K562 (cell line): Measurements from ENCODE around the gene CCT8L2. TPM values are rescaled to one million over a fixed set of nuclear protein-coding genes. Genes with fewer than 3 reads are reported as not detected.
"Not testable (repeated sequence)": the region's sequence is repeated elsewhere in the genome, so short reads cannot be mapped to it uniquely, and the experiment has no call there.

Experiments used
- ATAC-seq: fragments of 200-7000 bp; cut with Tn5 transposase; 3 replicates; pipeline ENCODE4 v1.9.1; 2020; ENCODE audit warnings: moderate library complexity
- BruUV-seq: library from RNA; stranded (reverse); fragments of 400-500 nt; replicated peaks from 2 replicates; lab custom pipeline; 2021; lab: Mats Ljungman, UMichigan
- CTCF ChIA-PET: fragments of 300-600 bp; formaldehyde crosslinking; extraction: SDS; loops from one replicate; lab custom pipeline; 2021; ENCODE audit warnings: low intra/inter-chr PET ratio; lab: Yijun Ruan, JAX
- POLR2A ChIA-PET: fragments of 300-600, 350-650 bp; sonication (Branson Sonifier 250); formaldehyde crosslinking; extraction: SDS; loops from one replicate; lab custom pipeline; 2021; ENCODE audit warnings: antibody characterized with exemption, inconsistent platforms; lab: Yijun Ruan, JAX
- DNase-seq, 4 experiments: peaks; one replicate each; pipeline versions ENCODE4 v3.0.0 to v3.0.0-alpha.2; 2011 to 2018; ENCODE audit warnings: low spot score in 3 of 4, mixed read lengths in 3 of 4; ENCODE audit errors: extremely low read depth in 1 of 4
- FAIRE-seq: peaks from 2 replicates; lab custom pipeline; 2011; peaks lifted over from hg19 to GRCh38; lab: Jason Lieb, UNC
- H2AFZ ChIP-seq: 2 replicates; pipeline ENCODE4 v1.6.0; 2011; ENCODE audit warnings: low read depth, low read length, control low read depth, inconsistent platforms
- H3K27ac ChIP-seq: fragments of 200-600 bp; 3 replicates; pipeline ENCODE4 v1.8.0; 2011; ENCODE audit warnings: low read depth, mild to moderate bottlenecking, control low read depth, inconsistent platforms, low read length, moderate library complexity, mixed read lengths; ENCODE audit errors: extremely low read depth
- H3K27me3 ChIP-seq, 2 experiments: fragments of 300-600 bp in 1 of 2; 2 replicates in 1 of 2; 3 replicates in 1 of 2; pipeline versions ENCODE4 v1.6.0 to v1.8.0; 2011; ENCODE audit warnings: inconsistent platforms in 2 of 2, low read length in 2 of 2, mild to moderate bottlenecking in 1 of 2, mixed read lengths in 1 of 2, moderate library complexity in 1 of 2; ENCODE audit not compliant: control insufficient read depth in 2 of 2, insufficient read depth in 2 of 2
- H3K36me3 ChIP-seq: fragments of 300-600 bp; 3 replicates; pipeline ENCODE4 v1.8.0; 2011; ENCODE audit warnings: mild to moderate bottlenecking, low read length, inconsistent platforms; ENCODE audit not compliant: control insufficient read depth, insufficient read depth
- H3K4me1 ChIP-seq, 2 experiments: fragments of 200-600 bp in 1 of 2; replicated peaks in 1 of 2; 2 replicates in 1 of 2; 3 replicates in 1 of 2; pipeline versions ENCODE4 v1.5.1 to v1.8.0; 2011; ENCODE audit warnings: inconsistent platforms in 2 of 2, low read length in 2 of 2, mild to moderate bottlenecking in 1 of 2, mixed read lengths in 1 of 2, moderate library complexity in 1 of 2; ENCODE audit not compliant: control insufficient read depth in 2 of 2, insufficient read depth in 2 of 2
- H3K4me2 ChIP-seq: 2 replicates; pipeline ENCODE4 v1.6.1; 2011; ENCODE audit warnings: low read length, control low read depth, inconsistent platforms, mixed read lengths; ENCODE audit not compliant: insufficient read depth
- H3K4me3 ChIP-seq: fragments of 200-600 bp; sonication (generic), shearing (Covaris generic); 2 replicates; pipeline ENCODE4 v1.5.1; 2016; ENCODE audit warnings: control low read depth, inconsistent platforms
- H3K79me2 ChIP-seq: fragments of 200-600 bp; 3 replicates; pipeline ENCODE4 v1.8.0; 2011; ENCODE audit warnings: low read length, inconsistent platforms; ENCODE audit not compliant: control insufficient read depth, insufficient read depth
- H3K9ac ChIP-seq, 2 experiments: 2 replicates each; pipeline versions ENCODE4 v1.6.0 to v1.6.1; 2011; ENCODE audit warnings: low read depth in 2 of 2, low read length in 2 of 2, control low read depth in 1 of 2, inconsistent platforms in 1 of 2, mild to moderate bottlenecking in 1 of 2, mixed read lengths in 1 of 2; ENCODE audit not compliant: insufficient read depth in 1 of 2
- H3K9me1 ChIP-seq: one replicate; pipeline ENCODE4 v1.6.0; 2011; ENCODE audit warnings: inconsistent platforms, mild to moderate bottlenecking, low read length, moderate library complexity; ENCODE audit not compliant: control insufficient read depth, insufficient read depth
- H3K9me3 ChIP-seq: replicated peaks from 2 replicates; pipeline ENCODE4 v1.5.1; 2011; ENCODE audit warnings: low read depth, low read length, inconsistent platforms; ENCODE audit not compliant: control insufficient read depth, insufficient read depth
- H4K20me1 ChIP-seq: replicated peaks from 2 replicates; pipeline ENCODE4 v1.6.1; 2011; ENCODE audit warnings: low read length, inconsistent platforms, mixed read lengths; ENCODE audit not compliant: control insufficient read depth, insufficient read depth
- C11orf30 ChIP-seq: fragments of 450-650 bp; IDR thresholded peaks from 2 replicates; pipeline ENCODE4 v1.6.1; 2016; ENCODE audit warnings: low read depth, mild to moderate bottlenecking
- CEBPB ChIP-seq: fragments of 450-650 bp; IDR thresholded peaks from 2 replicates; pipeline ENCODE4 v1.6.1; 2016; ENCODE audit warnings: missing genetic modification characterization, missing compliant biosample characterization
- CTBP1 ChIP-seq: fragments of 450-650 bp; IDR thresholded peaks from 2 replicates; pipeline ENCODE4 v1.6.1; 2016; ENCODE audit warnings: borderline replicate concordance
- FOSL1 ChIP-seq: fragments of 200-800 bp; sonication (Bioruptor generic); conservative IDR thresholded peaks from 2 replicates; pipeline ENCODE4 v1.6.1; 2016; ENCODE audit warnings: missing genetic modification characterization, missing compliant biosample characterization
- JUND ChIP-seq, 2 experiments: IDR thresholded peaks; 2 replicates in 1 of 2; 3 replicates in 1 of 2; pipeline ENCODE4 v1.6.1; 2011; ENCODE audit warnings: borderline replicate concordance in 2 of 2, low read depth in 2 of 2, low read length in 2 of 2, improper control_type of control experiment in 1 of 2, missing biosample characterization in 1 of 2, missing genetic modification characterization in 1 of 2, missing genetic modification reagents in 1 of 2
- KLF16 ChIP-seq: IDR thresholded peaks from 2 replicates; pipeline ENCODE4 v1.6.1; 2016; ENCODE audit warnings: antibody characterized with exemption
- MAFF ChIP-seq: IDR thresholded peaks from 2 replicates; pipeline ENCODE4 v1.6.1; 2012; ENCODE audit warnings: low read length, improper control_type of control experiment
- MAFG ChIP-seq: fragments of 450-650 bp; conservative IDR thresholded peaks from 2 replicates; pipeline ENCODE4 v1.6.1; 2016; ENCODE audit warnings: missing genetic modification characterization, missing compliant biosample characterization
- MAFK ChIP-seq: IDR thresholded peaks from 2 replicates; pipeline ENCODE4 v1.6.1; 2011; ENCODE audit warnings: low read length, improper control_type of control experiment
- NFE2 ChIP-seq: IDR thresholded peaks from 2 replicates; pipeline ENCODE4 v1.6.1; 2014; ENCODE audit warnings: antibody characterized with exemption, low read depth
- NFE2L1 ChIP-seq: fragments of 450-650 bp; IDR thresholded peaks from 2 replicates; pipeline ENCODE4 v1.6.1; 2016; ENCODE audit warnings: missing genetic modification characterization, low read depth, mild to moderate bottlenecking, missing compliant biosample characterization, moderate library complexity, borderline replicate concordance
- NRF1 ChIP-seq, 2 experiments: fragments of 450-650 bp; IDR thresholded peaks in 1 of 2; conservative IDR thresholded peaks in 1 of 2; 2 replicates each; pipeline ENCODE4 v1.6.1; 2014; ENCODE audit warnings: mild to moderate bottlenecking in 2 of 2
- SMARCA4 ChIP-seq: fragments of 450-650 bp; IDR thresholded peaks from 2 replicates; pipeline ENCODE4 v1.6.1; 2016
- TRIM24 ChIP-seq, 2 experiments: fragments of 450-650 bp; IDR thresholded peaks; 2 replicates each; pipeline ENCODE4 v1.6.1; 2016
- ZNF316 ChIP-seq: fragments of 450-650 bp; IDR thresholded peaks from 2 replicates; pipeline ENCODE4 v1.6.1; 2016
- WGBS: fragments of 100-300 bp; shearing (Covaris generic); methylation state at CpG from one replicate; pipeline ENCODE4 v1.1.6; 2016; ENCODE audit warnings: low coverage, mixed read lengths; ENCODE audit not compliant: insufficient coverage; ENCODE audit errors: missing lambda C conversion rate; 5-methylcytosine and 5-hydroxymethylcytosine counted together
- in situ Hi-C: fragments of 300-500 bp; cut with MboI; formaldehyde crosslinking; loops from 4 replicates; pipeline ENCODE4 v1.15.0; 2018; ENCODE audit warnings: inconsistent platforms, mixed read lengths
- intact Hi-C: fragments of 100-400 bp; cut with micrococcal nuclease; formaldehyde crosslinking; loops from 2 replicates; pipeline ENCODE4 v1.14.2; 2022
- polyA plus RNA-seq, 8 experiments: library from polyadenylated mRNA; depleted of rRNA in 4 of 8; stranded (reverse) in 5 of 8; unstranded in 3 of 8; fragments of >200 nt; fragmentation: Nextera tagmentation in 2 of 8; fragmentation: Illumina TruSeq in 1 of 8; extraction: Ambion mirVana in 2 of 8; extraction: Trizol in 1 of 8; gene quantifications; 2 replicates each; pipeline versions ENCODE4 v1.2.1 to v1.2.3, GENCODE V29; 2011 to 2014; ENCODE audit warnings: inconsistent platforms in 1 of 8, missing spikeins in 1 of 8
- total RNA-seq, 7 experiments: library from RNA; depleted of rRNA in 6 of 7; stranded (reverse); fragments of >200 nt in 6 of 7; fragmentation: Illumina TruSeq in 2 of 7; extraction: Trizol in 2 of 7; gene quantifications; 2 replicates each; pipeline versions ENCODE4 v1.2.1 to v1.2.3, GENCODE V29; 2011 to 2021; ENCODE audit warnings: low replicate concordance in 1 of 7
- TF ChIP-seq, protein P1 (sequence below), 2 experiments: fragments of 450-650 bp in 1 of 2; sonication (generic) in 1 of 2; formaldehyde crosslinking in 1 of 2; IDR thresholded peaks in 1 of 2; conservative IDR thresholded peaks in 1 of 2; 2 replicates each; pipeline versions ENCODE4 v1.6.1 to v1.8.1; 2016 to 2023; ENCODE audit warnings: mild to moderate bottlenecking in 2 of 2, moderate library complexity in 2 of 2, inconsistent platforms in 1 of 2, missing genetic modification reagents in 1 of 2

Gene CCT8L2
- total and polyA plus RNA-seq, 9 of the 15 experiments (the other 6 are each of a cell fraction or from before 2014, with no cell fraction given): 0.13 TPM; not detected in 8

DNA sequence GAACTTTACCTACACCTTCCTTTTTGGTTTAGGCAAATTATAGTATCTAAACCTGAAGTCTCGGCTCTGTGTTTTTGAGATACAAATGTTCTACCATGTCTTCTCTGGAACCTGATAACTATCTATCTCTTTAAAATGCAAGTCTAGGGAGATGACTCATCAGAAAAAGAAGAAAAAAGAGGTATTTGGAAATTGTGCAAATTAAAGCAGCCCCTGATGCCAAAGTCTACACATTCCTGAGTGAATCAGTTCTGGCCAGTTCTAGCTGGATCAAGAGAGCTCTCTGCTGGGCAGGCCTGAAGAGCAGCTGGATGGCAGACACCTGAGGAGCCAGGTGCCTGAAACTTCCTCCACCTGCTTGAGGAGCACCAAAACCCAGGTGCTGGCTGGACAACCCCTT lies 49.3 kb downstream of the CCT8L2 start:
- H3K4me3 ChIP-seq, H3K27me3 ChIP-seq, ATAC-seq, BruUV-seq, H3K9me1 ChIP-seq, H3K9ac ChIP-seq, H3K4me2 ChIP-seq, CTCF ChIA-PET, H2AFZ ChIP-seq, DNase-seq, POLR2A ChIA-PET, H3K9me3 ChIP-seq, H3K4me1 ChIP-seq, FAIRE-seq, intact Hi-C loops, in situ Hi-C loops, H4K20me1 ChIP-seq, H3K79me2 ChIP-seq, H3K36me3 ChIP-seq, H3K27ac ChIP-seq: not testable (repeated sequence)
- 0% methylated on average over 1 of the region's 1 CpG for WGBS
- TF ChIP-seq C11orf30: peak; percentile 89
- 0 out of 2 replicates have a peak, but pooled peaks have one; percentile 27 for TF ChIP-seq FOSL1 (tag)
- TF ChIP-seq MAFF: peak; percentile 59; the same call in 1 of the 2 replicates
- TF ChIP-seq, protein P1, sequence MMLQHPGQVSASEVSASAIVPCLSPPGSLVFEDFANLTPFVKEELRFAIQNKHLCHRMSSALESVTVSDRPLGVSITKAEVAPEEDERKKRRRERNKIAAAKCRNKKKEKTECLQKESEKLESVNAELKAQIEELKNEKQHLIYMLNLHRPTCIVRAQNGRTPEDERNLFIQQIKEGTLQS (IDR thresholded peaks at IDR 0.05): peak; percentile 75
- TF ChIP-seq, protein P1 (CRISPR knock-in tag; conservative IDR thresholded peaks at IDR 0.05): not testable (repeated sequence)
- 0 out of 2 replicates have a peak, but pooled peaks have one; percentile 22 for TF ChIP-seq CTBP1
- TF ChIP-seq SMARCA4: peak; percentile 41; the same call in 1 of the 2 replicates
- TF ChIP-seq NFE2: peak; percentile 59
- peak; percentile 28; the same call in 1 of the 2 replicates for TF ChIP-seq KLF16
- TF ChIP-seq JUND (IDR thresholded peaks at IDR 0.05; ENCODE audit: borderline replicate concordance, low read depth, low read length): peak; percentile 40; the same call in 1 of the 2 replicates
- 0 out of 3 replicates have a peak, but pooled peaks have one; percentile 23 for TF ChIP-seq JUND (tag; IDR thresholded peaks at IDR 0.05; ENCODE audit: borderline replicate concordance, low read depth, low read length)
- TF ChIP-seq ZNF316: peak; percentile 91
- peak; percentile 60; the same call in 1 of the 2 replicates for TF ChIP-seq MAFK
- TF ChIP-seq NRF1 (conservative IDR thresholded peaks at IDR 0.05 in 1 of 2, IDR thresholded peaks at IDR 0.05 in 1 of 2): 0 out of 4 replicates have a peak, but pooled peaks of 1 of the 2 experiments have one; percentile 13
- peak in 1 of 2 experiments; percentile 19; a peak in 1 of 4 replicates for TF ChIP-seq TRIM24 (IDR thresholded peaks at IDR 0.05)
- peak; percentile 28; the same call in 1 of the 2 replicates for TF ChIP-seq CEBPB (tag)
- peak; percentile 95 for TF ChIP-seq NFE2L1
- peak; percentile 97 for TF ChIP-seq MAFG (tag)
